ENCODE results near the gene ZCCHC13.

- TF ChIP-seq CTCF (IDR thresholded peaks at IDR 0.05 in 2 of 3, conservative IDR thresholded peaks at IDR 0.05 in 1 of 3; ENCODE audit: insufficient read depth in 2 of 3, low read depth in 1 of 3, low read length in 3 of 3), result no peak
- no peak for TF ChIP-seq BCL6 (CRISPR knock-in tag; IDR thresholded peaks at IDR 0.05)
- no peak for TF ChIP-seq EP300 (IDR thresholded peaks at IDR 0.05; ENCODE audit: low read length)
- TF ChIP-seq USF2 (CRISPR knock-in tag; IDR thresholded peaks at IDR 0.05), result no peak
- no peak for TF ChIP-seq NR2C1 (IDR thresholded peaks at IDR 0.05)
- TF ChIP-seq NR2C1 (tag; IDR thresholded peaks at IDR 0.05), result no peak
- TF ChIP-seq ZNF609 (CRISPR knock-in tag; IDR thresholded peaks at IDR 0.05; ENCODE audit: borderline replicate concordance), result no peak
- TF ChIP-seq CBX8 (IDR thresholded peaks at IDR 0.05; ENCODE audit: borderline replicate concordance, extremely low read depth, low read depth, low read length, poor library complexity, severe bottlenecking), result no peak
- TF ChIP-seq IRF1 (CRISPR knock-in tag; IDR thresholded peaks at IDR 0.05; ENCODE audit: borderline replicate concordance), result no peak
- no peak for TF ChIP-seq E2F4 (CRISPR knock-in tag; IDR thresholded peaks at IDR 0.05; ENCODE audit: low read depth)
- TF ChIP-seq PTBP1 (IDR thresholded peaks at IDR 0.05; ENCODE audit: low read depth, low read length), result no peak
- TF ChIP-seq HNRNPK (IDR thresholded peaks at IDR 0.05; ENCODE audit: low read depth, low read length, poor library complexity, severe bottlenecking), result no peak
Observed at GRCh38 chrX:74344280-74344622, 40.3 kb downstream of the ZCCHC13 start.

Data from K562 (cell line).